Erythroblast (primary cell): ENCODE measurements around the gene RC3H1.

Experiments used
- GATA1 ChIP-seq: IDR thresholded peaks from 2 replicates; pipeline ENCODE4 v1.6.1; 2011; ENCODE audit warnings: low read depth, mild to moderate bottlenecking, control low read depth, low read length, moderate library complexity
- POLR2A ChIP-seq: IDR thresholded peaks from 2 replicates; pipeline ENCODE4 v1.6.1; 2011; ENCODE audit warnings: mild to moderate bottlenecking, low read length

- TF ChIP-seq POLR2A (no peak), GATA1 (no peak)
Measured at GRCh38 chr1:173884701-173885100, 137.5 kb downstream of the RC3H1 start.
